Natural killer cell (primary cell): Measurements from ENCODE around the gene RMRP. TPM values are rescaled to one million over a fixed set of nuclear protein-coding genes. Genes with fewer than 3 reads are reported as not detected.

Experiments used
- ATAC-seq, 3 donors: fragments of 150-1000 bp in 2 of 3; fragments of 200-7000 bp in 1 of 3; cut with Tn5 transposase; 1 replicate in 1 of 3; 2 replicates in 2 of 3; pipeline ENCODE4 v1.10.0; 2021; ENCODE audit warnings: mild to moderate bottlenecking in 2 of 3, moderate library complexity in 2 of 3
- DNase-seq, 2 donors: peaks; one replicate each; pipeline versions ENCODE4 v3.0.0 to v3.0.0-alpha.2; 2013 to 2021; ENCODE audit warnings: mixed read lengths in 1 of 2
- H3K27ac ChIP-seq: one replicate; pipeline ENCODE4 v1.5.1; 2013; ENCODE audit warnings: mild to moderate bottlenecking, low read length
- H3K27me3 ChIP-seq: one replicate; pipeline ENCODE4 v1.6.1; 2013; ENCODE audit warnings: low read length; ENCODE audit not compliant: control insufficient read depth, insufficient read depth
- H3K36me3 ChIP-seq: one replicate; pipeline ENCODE4 v1.6.1; 2013; ENCODE audit warnings: low read length; ENCODE audit not compliant: control insufficient read depth, insufficient read depth
- H3K4me1 ChIP-seq: one replicate; pipeline ENCODE4 v1.6.1; 2013; ENCODE audit warnings: low read length; ENCODE audit not compliant: control insufficient read depth, insufficient read depth
- H3K4me3 ChIP-seq: one replicate; pipeline ENCODE4 v1.5.1; 2013; ENCODE audit warnings: low read length
- H3K9me3 ChIP-seq: one replicate; pipeline ENCODE4 v1.6.1; 2013; ENCODE audit warnings: low read length; ENCODE audit not compliant: control insufficient read depth, insufficient read depth
- H3K27ac Mint-ChIP-seq, 2 donors: one replicate each; pipeline ENCODE4 v1.8.0; 2022; ENCODE audit warnings: mild to moderate bottlenecking in 2 of 2, mixed read lengths in 2 of 2, moderate library complexity in 1 of 2
- H3K27me3 Mint-ChIP-seq, 2 donors: one replicate each; pipeline ENCODE4 v1.8.0; 2022; ENCODE audit warnings: low read depth in 2 of 2, mixed read lengths in 2 of 2
- H3K36me3 Mint-ChIP-seq: one replicate; pipeline ENCODE4 v1.8.0; 2022; ENCODE audit warnings: mixed read lengths
- H3K4me1 Mint-ChIP-seq, 2 donors: one replicate each; pipeline ENCODE4 v1.8.0; 2022; ENCODE audit warnings: mixed read lengths in 2 of 2
- H3K4me3 Mint-ChIP-seq: one replicate; pipeline ENCODE4 v1.8.0; 2022; ENCODE audit warnings: mild to moderate bottlenecking, moderate library complexity, mixed read lengths
- H3K9me3 Mint-ChIP-seq, 2 donors: one replicate each; pipeline ENCODE4 v1.8.0; 2022; ENCODE audit warnings: mixed read lengths in 2 of 2
- WGBS: methylation state at CpG from one replicate; pipeline ENCODE4 v1.1.7; 2013; ENCODE audit warnings: missing lambda C conversion rate; ENCODE audit not compliant: insufficient coverage; 5-methylcytosine and 5-hydroxymethylcytosine counted together
- intact Hi-C: fragments of 100-400 bp; cut with micrococcal nuclease; formaldehyde crosslinking; loops from one replicate; pipeline ENCODE4 v1.14.2; 2022
- total RNA-seq, 4 donors: library from RNA; stranded (reverse); fragments of 120-200 nt in 1 of 4; gene quantifications; one replicate each; pipeline versions ENCODE4 v1.2.3 to v1.2.4, GENCODE V29; 2013 to 2022
- TF ChIP-seq, protein P1 (sequence below): fragments of 200-600 bp; IDR thresholded peaks from one replicate; pipeline ENCODE4 v1.8.0; 2022; ENCODE audit warnings: antibody characterized with exemption

The RMRP gene
- total RNA-seq, 3 donors from 2014 or later (not counting 1 experiment from before 2014, with no cell fraction given): 5,042 to 6,602 (median 5,874) TPM

DNA sequence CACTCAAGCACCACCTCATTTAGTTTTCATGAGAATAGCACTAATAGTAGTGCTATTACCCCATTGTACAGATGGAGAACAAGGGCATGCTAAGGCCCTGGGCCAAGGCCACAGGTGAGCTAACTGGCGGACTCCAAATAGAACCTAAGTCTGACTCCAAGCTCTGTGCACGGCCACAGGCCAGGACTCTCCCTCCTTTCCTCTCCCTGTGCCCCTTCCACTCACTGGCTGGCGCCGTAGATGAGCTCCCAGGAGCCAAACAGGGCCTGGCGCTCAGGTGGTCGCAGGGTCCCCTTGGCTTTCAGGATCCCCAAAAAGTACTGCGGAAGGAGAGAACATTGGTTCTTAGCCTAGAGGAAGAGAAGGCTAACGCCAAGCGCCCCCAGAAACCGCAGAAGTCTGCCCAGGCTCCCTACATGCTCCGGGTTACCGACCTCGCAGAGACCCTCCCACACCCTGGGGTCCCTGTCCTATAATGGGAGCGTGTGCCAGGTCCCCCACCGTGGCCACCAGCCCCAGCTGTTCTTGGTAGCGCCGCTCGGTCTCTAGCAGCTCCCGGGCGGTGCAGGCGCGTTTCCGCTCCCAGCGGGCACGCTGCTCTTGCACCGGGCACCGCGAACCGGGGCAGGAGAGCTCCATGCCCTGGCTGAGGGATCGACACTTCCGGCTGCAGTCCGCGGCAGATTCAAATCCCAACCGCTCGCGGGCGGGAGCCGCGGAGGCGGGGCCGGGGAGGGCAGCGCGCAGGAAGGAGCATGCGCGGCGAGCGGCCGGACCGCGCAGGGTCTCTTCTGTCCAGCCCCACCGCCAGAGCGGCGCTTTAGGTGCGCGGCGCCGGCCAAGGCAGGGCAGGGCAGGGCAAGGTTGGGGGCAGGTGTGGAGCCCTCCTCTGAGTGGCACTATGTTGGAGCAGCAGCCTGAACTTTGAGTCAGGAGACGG, 7.0 kb upstream of the RMRP start, which contains the start of gene ARHGEF39:
ARHGEF39 (minus strand) TSS at position 665 of the 940 bp plus-strand sequence; CDS start at position 639, 26 bp downstream.
- peak; percentile 64 to 79 (median 69) for ATAC-seq
- H3K27me3 ChIP-seq: no peaks in the 10 kb centered on the region
- Mint-ChIP-seq H3K36me3 (no peaks in the 10 kb centered on the region), H3K27ac (peak within 1 kb of the TSS; percentile 94 to 95), H3K27me3 (no peaks in the 10 kb centered on the region), H3K9me3 (no peaks in the 10 kb centered on the region), H3K4me1 (peaks cover 43 to 57% of the 10 kb centered on the region in 2 donors), H3K4me3 (peak within 1 kb of the TSS; percentile 91)
- 10% methylated on average over 58 of the region's 58 CpGs for WGBS
- peaks cover 13% of the 10 kb centered on the region for H3K36me3 ChIP-seq
- TF ChIP-seq, protein P1, sequence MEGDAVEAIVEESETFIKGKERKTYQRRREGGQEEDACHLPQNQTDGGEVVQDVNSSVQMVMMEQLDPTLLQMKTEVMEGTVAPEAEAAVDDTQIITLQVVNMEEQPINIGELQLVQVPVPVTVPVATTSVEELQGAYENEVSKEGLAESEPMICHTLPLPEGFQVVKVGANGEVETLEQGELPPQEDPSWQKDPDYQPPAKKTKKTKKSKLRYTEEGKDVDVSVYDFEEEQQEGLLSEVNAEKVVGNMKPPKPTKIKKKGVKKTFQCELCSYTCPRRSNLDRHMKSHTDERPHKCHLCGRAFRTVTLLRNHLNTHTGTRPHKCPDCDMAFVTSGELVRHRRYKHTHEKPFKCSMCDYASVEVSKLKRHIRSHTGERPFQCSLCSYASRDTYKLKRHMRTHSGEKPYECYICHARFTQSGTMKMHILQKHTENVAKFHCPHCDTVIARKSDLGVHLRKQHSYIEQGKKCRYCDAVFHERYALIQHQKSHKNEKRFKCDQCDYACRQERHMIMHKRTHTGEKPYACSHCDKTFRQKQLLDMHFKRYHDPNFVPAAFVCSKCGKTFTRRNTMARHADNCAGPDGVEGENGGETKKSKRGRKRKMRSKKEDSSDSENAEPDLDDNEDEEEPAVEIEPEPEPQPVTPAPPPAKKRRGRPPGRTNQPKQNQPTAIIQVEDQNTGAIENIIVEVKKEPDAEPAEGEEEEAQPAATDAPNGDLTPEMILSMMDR: no peak
- no peaks in the 10 kb centered on the region for H3K9me3 ChIP-seq
- DNase-seq: peak; percentile 62 to 81
- peaks cover 57% of the 10 kb centered on the region for H3K4me1 ChIP-seq
- intact Hi-C loops: no loop called here
- H3K27ac ChIP-seq: peak within 1 kb of the TSS; percentile 64
- H3K4me3 ChIP-seq: peak within 1 kb of the TSS; percentile 58

DNA sequence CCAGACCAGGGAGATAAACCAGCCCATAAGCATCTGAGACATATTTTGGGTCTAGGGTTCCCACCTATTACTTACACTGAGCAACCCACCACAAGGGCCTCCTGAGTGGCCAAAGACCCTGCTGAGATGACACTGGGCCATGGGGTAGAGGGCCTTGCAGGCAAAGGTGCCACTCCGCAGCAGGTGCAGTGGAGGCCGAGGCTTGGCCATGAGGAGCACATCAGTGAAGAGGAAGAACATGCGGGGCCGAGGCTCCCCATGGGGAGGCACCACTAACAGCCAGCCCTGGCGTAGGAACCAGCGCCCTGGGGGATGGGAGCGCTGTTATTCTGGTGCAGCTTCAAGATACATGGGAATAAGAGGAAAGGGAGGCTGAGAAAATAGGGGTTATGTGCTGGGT, 4.6 kb upstream of the RMRP start:
- no peaks in the 10 kb centered on the region for H3K9me3 Mint-ChIP-seq
- DNase-seq: no peak
- peaks cover 62 to 80% of the 10 kb centered on the region in 2 donors for H3K4me1 Mint-ChIP-seq
- Histone ChIP-seq H3K4me3 (no peak overlapping the region), H3K36me3 (peaks cover 13% of the 10 kb centered on the region), H3K9me3 (no peaks in the 10 kb centered on the region), H3K27me3 (no peaks in the 10 kb centered on the region), H3K4me1 (peaks cover 74% of the 10 kb centered on the region), H3K27ac (peak overlapping the region; percentile 82)
- intact Hi-C loops: no loop called here
- peak overlapping the region; percentile 94 to 95 for H3K27ac Mint-ChIP-seq
- TF ChIP-seq, protein P1: no peak
- peaks cover 6% of the 10 kb centered on the region for H3K36me3 Mint-ChIP-seq
- H3K4me3 Mint-ChIP-seq: peak overlapping the region; percentile 83
- no peak for ATAC-seq
- peaks cover 3 to 8% of the 10 kb centered on the region in 2 donors for H3K27me3 Mint-ChIP-seq
- 84% methylated on average over 7 of the region's 7 CpGs for WGBS

DNA sequence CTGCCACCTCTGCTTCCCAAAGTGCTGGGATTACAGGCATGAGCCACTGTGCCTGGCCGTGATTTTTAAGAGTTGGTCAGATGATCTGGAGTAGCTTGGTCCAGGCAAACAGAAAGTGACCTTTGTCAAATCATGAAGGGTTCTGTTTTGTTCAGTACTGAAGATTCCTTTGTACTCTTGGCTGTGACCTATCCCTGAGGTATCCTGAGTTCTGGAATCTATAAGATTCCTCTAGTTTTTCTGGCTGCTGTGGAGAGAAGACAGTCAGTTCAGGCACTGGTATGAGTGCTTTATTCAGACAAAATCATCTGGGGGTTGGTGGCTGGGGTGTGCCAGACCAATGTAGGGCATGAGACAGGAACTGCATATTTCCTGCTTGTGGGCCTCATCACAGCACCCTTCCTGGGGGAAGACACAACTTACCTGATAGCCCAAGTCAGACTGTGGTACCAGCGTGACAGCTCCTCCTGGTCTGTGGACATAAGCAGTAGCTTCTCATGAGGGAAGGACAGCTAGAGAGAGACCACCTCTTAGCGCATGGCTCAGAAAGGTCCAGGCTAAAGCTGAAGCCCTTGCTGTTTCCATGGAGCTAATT, 4.0 kb upstream of the RMRP start:
- Mint-ChIP-seq H3K4me3 (peak overlapping the region; percentile 83), H3K27me3 (peaks cover 3 to 8% of the 10 kb centered on the region in 2 donors), H3K36me3 (peaks cover 6% of the 10 kb centered on the region), H3K9me3 (no peaks in the 10 kb centered on the region), H3K27ac (peak overlapping the region; percentile 94 to 95), H3K4me1 (peaks cover 68 to 86% of the 10 kb centered on the region in 2 donors)
- peaks cover 80% of the 10 kb centered on the region for H3K4me1 ChIP-seq
- peak overlapping the region; percentile 82 for H3K27ac ChIP-seq
- H3K4me3 ChIP-seq: no peak overlapping the region
- intact Hi-C loops: no loop called here
- H3K27me3 ChIP-seq: no peaks in the 10 kb centered on the region
- H3K9me3 ChIP-seq: no peaks in the 10 kb centered on the region
- peaks cover 13% of the 10 kb centered on the region for H3K36me3 ChIP-seq
- DNase-seq: peak in 1 of 2 donors; percentile 77
- ATAC-seq: peak in 1 of 3 donors; percentile 8
- WGBS: 38% methylated on average over 3 of the region's 3 CpGs
- TF ChIP-seq, protein P1: no peak
